ENCODE data around the gene ARHGAP26. TPM values are rescaled to one million over a fixed set of nuclear protein-coding genes. Genes with fewer than 3 reads are reported as not detected.

ARHGAP26 gene
- total RNA-seq, 5 donors from 2014 or later (not counting 1 experiment from before 2014, with no cell fraction given): 22.8 to 49.3 (median 28.3) TPM

GRCh38 chr5:143243103-143243502, 472.9 kb downstream of the ARHGAP26 start:
- H3K27ac Mint-ChIP-seq: no peak overlapping the region
- no peaks in the 10 kb centered on the region for H3K4me1 ChIP-seq (ENCODE audit: control insufficient read depth in 1 of 2, extremely low read depth in 1 of 2, insufficient read depth in 2 of 2, low read length in 2 of 2)
- H3K27me3 ChIP-seq (replicated peaks in 1 of 2; ENCODE audit: control insufficient read depth in 2 of 2, extremely low read depth in 1 of 2, insufficient read depth in 2 of 2, low read length in 1 of 2): no peaks in the 10 kb centered on the region
- WGBS (ENCODE audit: insufficient coverage): 100% methylated on average over 2 of the region's 6 CpGs
- no peaks in the 10 kb centered on the region for H3K9me3 ChIP-seq
- ChIA-PET CTCF (no interaction called here), POLR2A (no interaction called here)
- DNase-seq: no peak
- no peak overlapping the region for H3K4me3 ChIP-seq (ENCODE audit: control insufficient read depth in 1 of 2, extremely low read depth in 1 of 2, low read length in 1 of 2)
- no peak for ATAC-seq (replicated peaks in 1 of 4)
- no peaks in the 10 kb centered on the region for H3K36me3 Mint-ChIP-seq
- H3K27me3 Mint-ChIP-seq: no peaks in the 10 kb centered on the region
- H3K36me3 ChIP-seq (ENCODE audit: control insufficient read depth in 2 of 2, extremely low read depth in 1 of 2, insufficient read depth in 1 of 2, low read length in 1 of 2): no peaks in the 10 kb centered on the region
- no peaks in the 10 kb centered on the region for H3K4me1 Mint-ChIP-seq
- H3K9me3 Mint-ChIP-seq: peaks cover 0 to 6% (median 0%) of the 10 kb centered on the region in 3 donors
- no peak overlapping the region for H3K27ac ChIP-seq (ENCODE audit: low read length)
- H3K4me3 Mint-ChIP-seq: no peak overlapping the region

- CTCF ChIA-PET: no interaction called here
- no peak for ATAC-seq (replicated peaks in 1 of 4)
Measured at GRCh38 chr5:143244000-143244736, 474.0 kb downstream of the ARHGAP26 start.

GRCh38 chr5:143244990-143245389, 474.8 kb downstream of the ARHGAP26 start:
- no peak for ATAC-seq (replicated peaks in 1 of 4)
- no peak overlapping the region for H3K4me3 ChIP-seq (ENCODE audit: control insufficient read depth in 1 of 2, extremely low read depth in 1 of 2, low read length in 1 of 2)
- no peaks in the 10 kb centered on the region for H3K9me3 ChIP-seq
- no peaks in the 10 kb centered on the region for H3K36me3 ChIP-seq (ENCODE audit: control insufficient read depth in 2 of 2, extremely low read depth in 1 of 2, insufficient read depth in 1 of 2, low read length in 1 of 2)
- H3K36me3 Mint-ChIP-seq: no peaks in the 10 kb centered on the region
- H3K27me3 ChIP-seq (replicated peaks in 1 of 2; ENCODE audit: control insufficient read depth in 2 of 2, extremely low read depth in 1 of 2, insufficient read depth in 2 of 2, low read length in 1 of 2): no peaks in the 10 kb centered on the region
- ChIA-PET POLR2A (no interaction called here), CTCF (no interaction called here)
- WGBS (ENCODE audit: insufficient coverage): no CpG with 5 or more reads among the region's 2 CpGs
- H3K27ac Mint-ChIP-seq: no peak overlapping the region
- H3K4me1 Mint-ChIP-seq: no peaks in the 10 kb centered on the region
- no peak overlapping the region for H3K27ac ChIP-seq (ENCODE audit: low read length)
- H3K27me3 Mint-ChIP-seq: no peaks in the 10 kb centered on the region
- peaks cover 0 to 6% (median 0%) of the 10 kb centered on the region in 3 donors for H3K9me3 Mint-ChIP-seq
- H3K4me1 ChIP-seq (ENCODE audit: control insufficient read depth in 1 of 2, extremely low read depth in 1 of 2, insufficient read depth in 2 of 2, low read length in 2 of 2): no peaks in the 10 kb centered on the region
- DNase-seq: no peak
- H3K4me3 Mint-ChIP-seq: no peak overlapping the region

More at GRCh38 chr5:143244000-143244736, 474.0 kb downstream of the ARHGAP26 start:
- H3K36me3 ChIP-seq (ENCODE audit: control insufficient read depth in 2 of 2, extremely low read depth in 1 of 2, insufficient read depth in 1 of 2, low read length in 1 of 2): no peaks in the 10 kb centered on the region
- Mint-ChIP-seq H3K9me3 (peaks cover 0 to 6% (median 0%) of the 10 kb centered on the region in 3 donors), H3K4me3 (no peak overlapping the region), H3K36me3 (no peaks in the 10 kb centered on the region), H3K27ac (no peak overlapping the region), H3K4me1 (no peaks in the 10 kb centered on the region), H3K27me3 (no peaks in the 10 kb centered on the region)
- POLR2A ChIA-PET: no interaction called here
- WGBS (ENCODE audit: insufficient coverage): 89% methylated on average over 6 of the region's 16 CpGs
- no peaks in the 10 kb centered on the region for H3K27me3 ChIP-seq (replicated peaks in 1 of 2; ENCODE audit: control insufficient read depth in 2 of 2, extremely low read depth in 1 of 2, insufficient read depth in 2 of 2, low read length in 1 of 2)
- no peak overlapping the region for H3K4me3 ChIP-seq (ENCODE audit: control insufficient read depth in 1 of 2, extremely low read depth in 1 of 2, low read length in 1 of 2)
- H3K4me1 ChIP-seq (ENCODE audit: control insufficient read depth in 1 of 2, extremely low read depth in 1 of 2, insufficient read depth in 2 of 2, low read length in 2 of 2): no peaks in the 10 kb centered on the region
- H3K9me3 ChIP-seq: no peaks in the 10 kb centered on the region
- H3K27ac ChIP-seq (ENCODE audit: low read length): no peak overlapping the region
- DNase-seq: no peak

GRCh38 chr5:143245929-143246561, 475.9 kb downstream of the ARHGAP26 start:
- H3K36me3 Mint-ChIP-seq: no peaks in the 10 kb centered on the region
- DNase-seq (no peak), ATAC-seq (replicated peaks in 1 of 4) (no peak)
- no peaks in the 10 kb centered on the region for H3K4me1 Mint-ChIP-seq
- H3K27me3 Mint-ChIP-seq: no peaks in the 10 kb centered on the region
- H3K4me3 Mint-ChIP-seq: no peak overlapping the region
- Histone ChIP-seq H3K27me3 (replicated peaks in 1 of 2; ENCODE audit: control insufficient read depth in 2 of 2, extremely low read depth in 1 of 2, insufficient read depth in 2 of 2, low read length in 1 of 2) (no peaks in the 10 kb centered on the region), H3K9me3 (no peaks in the 10 kb centered on the region), H3K27ac (ENCODE audit: low read length) (no peak overlapping the region), H3K4me1 (ENCODE audit: control insufficient read depth in 1 of 2, extremely low read depth in 1 of 2, insufficient read depth in 2 of 2, low read length in 2 of 2) (no peaks in the 10 kb centered on the region), H3K36me3 (ENCODE audit: control insufficient read depth in 2 of 2, extremely low read depth in 1 of 2, insufficient read depth in 1 of 2, low read length in 1 of 2) (no peaks in the 10 kb centered on the region), H3K4me3 (ENCODE audit: control insufficient read depth in 1 of 2, extremely low read depth in 1 of 2, low read length in 1 of 2) (no peak overlapping the region)
- CTCF ChIA-PET: no interaction called here
- 89% methylated on average over 3 of the region's 11 CpGs for WGBS (ENCODE audit: insufficient coverage)
- H3K27ac Mint-ChIP-seq: no peak overlapping the region
- H3K9me3 Mint-ChIP-seq: peaks cover 0 to 6% (median 0%) of the 10 kb centered on the region in 3 donors
- POLR2A ChIA-PET: no interaction called here

- Histone ChIP-seq H3K4me1 (ENCODE audit: control insufficient read depth in 1 of 2, extremely low read depth in 1 of 2, insufficient read depth in 2 of 2, low read length in 2 of 2) (no peaks in the 10 kb centered on the region), H3K9me3 (no peaks in the 10 kb centered on the region), H3K27ac (ENCODE audit: low read length) (no peak overlapping the region), H3K4me3 (ENCODE audit: control insufficient read depth in 1 of 2, extremely low read depth in 1 of 2, low read length in 1 of 2) (no peak overlapping the region), H3K36me3 (ENCODE audit: control insufficient read depth in 2 of 2, extremely low read depth in 1 of 2, insufficient read depth in 1 of 2, low read length in 1 of 2) (no peaks in the 10 kb centered on the region), H3K27me3 (replicated peaks in 1 of 2; ENCODE audit: control insufficient read depth in 2 of 2, extremely low read depth in 1 of 2, insufficient read depth in 2 of 2, low read length in 1 of 2) (no peaks in the 10 kb centered on the region)
- H3K36me3 Mint-ChIP-seq: no peaks in the 10 kb centered on the region
- no peaks in the 10 kb centered on the region for H3K27me3 Mint-ChIP-seq
- 73% methylated on average over 1 of the region's 1 CpG for WGBS (ENCODE audit: insufficient coverage)
- ATAC-seq (replicated peaks in 1 of 4) (no peak), DNase-seq (no peak)
- POLR2A ChIA-PET: no interaction called here
- peaks cover 0 to 6% (median 0%) of the 10 kb centered on the region in 3 donors for H3K9me3 Mint-ChIP-seq
- H3K4me3 Mint-ChIP-seq: no peak overlapping the region
- no peak overlapping the region for H3K27ac Mint-ChIP-seq
- CTCF ChIA-PET: no interaction called here
- no peaks in the 10 kb centered on the region for H3K4me1 Mint-ChIP-seq
Measured at GRCh38 chr5:143247134-143247815, 477.1 kb downstream of the ARHGAP26 start.

- H3K4me3 ChIP-seq (ENCODE audit: control insufficient read depth in 1 of 2, extremely low read depth in 1 of 2, low read length in 1 of 2): no peak overlapping the region
- Mint-ChIP-seq H3K27me3 (no peaks in the 10 kb centered on the region), H3K36me3 (no peaks in the 10 kb centered on the region), H3K4me1 (no peaks in the 10 kb centered on the region), H3K27ac (no peak overlapping the region), H3K4me3 (no peak overlapping the region), H3K9me3 (peaks cover 0 to 6% (median 0%) of the 10 kb centered on the region in 3 donors)
- ATAC-seq (replicated peaks in 1 of 4) (no peak), DNase-seq (no peak)
- no peaks in the 10 kb centered on the region for H3K4me1 ChIP-seq (ENCODE audit: control insufficient read depth in 1 of 2, extremely low read depth in 1 of 2, insufficient read depth in 2 of 2, low read length in 2 of 2)
- H3K36me3 ChIP-seq (ENCODE audit: control insufficient read depth in 2 of 2, extremely low read depth in 1 of 2, insufficient read depth in 1 of 2, low read length in 1 of 2): no peaks in the 10 kb centered on the region
- H3K9me3 ChIP-seq: no peaks in the 10 kb centered on the region
- WGBS (ENCODE audit: insufficient coverage): no CpG with 5 or more reads among the region's 3 CpGs
- ChIA-PET CTCF (no interaction called here), POLR2A (no interaction called here)
- no peaks in the 10 kb centered on the region for H3K27me3 ChIP-seq (replicated peaks in 1 of 2; ENCODE audit: control insufficient read depth in 2 of 2, extremely low read depth in 1 of 2, insufficient read depth in 2 of 2, low read length in 1 of 2)
- no peak overlapping the region for H3K27ac ChIP-seq (ENCODE audit: low read length)
Measured at GRCh38 chr5:143248391-143248790, 478.2 kb downstream of the ARHGAP26 start.
